Stimulated activated CD8-positive, alpha-beta memory T cell treated with anti-CD3 and anti-CD28 coated beads, Interleukin-7, amount 100 ng/mL, for 1 hour (primary cell): Measurements from ENCODE around the gene CST6.
"Not testable (repeated sequence)": the region's sequence is repeated elsewhere in the genome, so short reads cannot be mapped to it uniquely, and the experiment has no call there.

Experiments
- DNase-seq, 2 donors: peaks; one replicate each; pipeline ENCODE4 v3.0.0-alpha.2; 2020; ENCODE audit warnings: low read depth in 2 of 2

The CST6 gene

DNA sequence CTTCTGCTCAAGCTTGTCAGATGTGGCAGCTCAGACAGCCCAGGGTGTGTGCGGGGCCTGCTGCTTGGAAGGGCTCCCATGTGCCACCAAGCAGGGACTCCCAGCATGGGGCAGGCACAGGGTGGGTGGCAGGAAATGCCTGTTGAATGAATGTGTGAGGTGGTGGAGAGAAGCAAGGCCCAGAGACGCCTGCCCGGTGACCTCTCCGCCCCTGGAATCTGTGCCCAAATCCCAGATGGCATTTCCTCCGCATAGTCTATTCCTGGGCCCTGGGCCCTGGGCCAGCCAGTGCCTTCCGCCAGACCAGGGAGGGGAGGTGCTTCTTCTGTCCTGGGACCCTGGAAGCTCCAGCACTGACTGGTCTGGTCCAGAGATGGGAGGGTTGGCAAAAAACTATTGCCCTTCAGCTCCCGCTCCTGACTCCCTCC is 3.7 kb downstream of the CST6 start:
- DNase-seq: no peak

- DNase-seq: no peak
Observed at GRCh38 chr11:66015936-66016792, 4.4 kb downstream of the CST6 start.

- DNase-seq: no peak
Observed at GRCh38 chr11:66016793-66017177, 5.0 kb downstream of the CST6 start.

DNA sequence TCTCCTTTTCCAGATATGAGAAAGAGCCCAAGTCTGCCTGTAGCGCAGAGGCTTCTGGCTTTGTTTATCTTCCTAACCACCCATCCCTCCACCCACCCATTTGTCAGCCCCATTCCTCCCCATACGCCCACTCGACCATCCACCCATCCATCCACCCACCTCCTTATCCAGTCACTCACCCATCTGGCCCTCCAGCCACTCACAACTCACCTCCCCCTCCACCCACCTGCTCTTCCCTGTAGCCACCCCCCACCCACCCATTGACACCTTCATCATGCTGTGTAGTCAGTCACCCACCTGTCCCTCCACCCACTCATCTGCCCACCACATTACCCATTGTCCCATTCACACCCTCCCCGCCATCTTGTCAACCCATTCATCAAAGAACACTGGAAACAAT is 5.5 kb downstream of the CST6 start:
- DNase-seq: no peak

GRCh38 chr11:66020212-66020611 is 8.4 kb downstream of the CST6 start:
- no peak for DNase-seq

DNA sequence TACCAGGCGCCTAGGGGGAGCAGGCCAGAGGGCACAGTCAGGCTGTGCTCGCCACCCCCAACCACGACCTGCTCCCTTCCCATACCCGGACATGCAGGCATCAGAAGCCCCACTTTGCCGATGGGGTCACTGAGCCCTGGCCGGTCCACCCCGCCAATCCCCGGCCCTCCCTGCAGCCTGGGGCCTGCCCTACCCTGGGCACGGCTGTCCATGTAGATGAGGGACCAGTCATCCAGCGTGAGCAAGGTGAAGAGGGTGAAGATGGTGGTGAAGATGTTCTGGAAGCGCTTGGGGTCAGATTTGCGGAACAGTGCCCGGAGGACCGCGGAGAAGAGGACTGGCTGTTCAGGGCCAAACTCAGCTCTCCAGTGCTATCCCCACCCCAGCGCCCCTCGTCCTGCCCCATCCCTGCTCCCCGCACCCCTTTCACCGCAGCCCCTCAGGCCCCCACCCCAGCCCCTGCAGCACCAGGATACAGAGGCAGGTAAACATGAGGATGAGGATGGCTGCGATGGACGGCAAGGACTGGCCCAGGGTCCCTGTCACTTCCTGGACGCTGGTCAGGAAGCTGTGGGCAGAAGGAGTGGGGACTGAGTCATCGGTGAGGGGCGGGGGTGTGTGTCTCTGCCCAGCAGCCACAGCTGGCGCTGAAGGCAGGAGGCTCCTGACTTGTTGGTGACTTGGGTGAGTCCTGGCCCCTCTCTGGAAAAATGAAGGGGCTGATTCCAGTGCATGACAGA is 9.0 kb downstream of the CST6 start:
- peak in 1 of 2 donors; percentile 16 for DNase-seq

GRCh38 chr11:66022401-66023185 is 10.8 kb downstream of the CST6 start:
- peak; percentile 62 to 65 for DNase-seq

GRCh38 chr11:66023186-66023440 is 11.3 kb downstream of the CST6 start:
- DNase-seq: not testable (repeated sequence)

DNA sequence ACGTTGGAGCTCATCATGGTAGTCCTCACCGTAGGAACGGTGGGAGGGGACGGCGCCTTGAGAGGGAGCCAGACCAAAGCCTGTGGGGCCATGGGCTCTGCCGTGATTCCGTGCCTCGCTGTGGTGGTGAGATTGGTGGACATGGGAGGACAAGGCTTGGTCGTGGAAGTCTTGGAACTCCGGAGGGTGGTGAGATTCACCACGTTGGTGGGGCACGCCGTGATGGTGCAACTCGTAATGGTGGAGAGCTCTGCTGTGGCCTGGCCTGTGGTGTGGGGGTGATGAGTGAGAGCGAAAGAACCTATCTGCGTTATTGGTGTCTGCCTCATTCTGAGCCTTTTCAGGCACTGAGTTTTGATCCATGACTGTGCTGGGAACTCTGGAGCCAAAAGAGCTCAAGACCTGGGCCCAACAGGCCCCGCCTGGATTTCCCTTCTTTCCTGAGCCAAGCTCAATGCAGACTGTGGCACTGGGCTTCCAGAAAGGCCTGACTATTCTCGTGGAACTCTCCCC is 14.3 kb downstream of the CST6 start, which contains the start of gene CATSPER1:
Gene CATSPER1, minus strand, starts transcription at position 463 of the 513 bp plus-strand sequence. Its CDS starts 100 bp downstream, at position 363.
- DNase-seq: no peak

- no peak for DNase-seq
Observed at GRCh38 chr11:66032957-66033735, 21.3 kb downstream of the CST6 start.

DNA sequence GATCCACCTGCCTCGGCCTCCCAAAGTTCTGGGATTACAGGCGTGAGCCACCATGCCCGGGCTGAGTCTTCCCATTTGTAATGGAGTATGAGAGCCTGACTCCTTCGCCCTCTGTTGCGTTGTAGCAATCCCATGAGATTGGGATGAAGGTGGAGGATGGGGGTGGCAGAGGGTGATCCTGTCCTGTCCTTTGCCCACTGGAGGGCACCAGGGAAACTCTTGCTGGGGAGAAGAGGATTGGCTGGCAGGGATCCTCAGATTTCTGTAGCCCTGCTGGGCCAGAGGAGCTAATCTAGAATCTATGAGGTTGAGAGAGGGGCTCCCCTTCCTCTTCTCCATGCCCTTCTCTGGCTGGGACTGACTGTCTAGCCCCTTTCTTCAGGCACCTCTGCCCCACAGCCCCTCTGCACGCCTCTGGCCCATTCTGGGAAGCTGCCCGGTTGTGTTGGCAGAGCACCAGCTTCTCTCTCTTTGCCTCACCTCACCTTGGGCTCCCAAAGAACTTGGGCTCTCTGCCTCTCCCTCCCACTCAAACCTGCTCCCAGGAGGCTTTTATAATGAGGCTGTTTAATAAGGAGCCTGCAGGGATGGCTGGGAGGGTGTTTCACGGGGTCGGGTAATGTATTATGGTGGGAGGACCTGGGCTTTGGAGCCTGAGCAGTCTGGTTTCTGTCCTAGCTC is 24.0 kb downstream of the CST6 start:
- DNase-seq: no peak

DNA sequence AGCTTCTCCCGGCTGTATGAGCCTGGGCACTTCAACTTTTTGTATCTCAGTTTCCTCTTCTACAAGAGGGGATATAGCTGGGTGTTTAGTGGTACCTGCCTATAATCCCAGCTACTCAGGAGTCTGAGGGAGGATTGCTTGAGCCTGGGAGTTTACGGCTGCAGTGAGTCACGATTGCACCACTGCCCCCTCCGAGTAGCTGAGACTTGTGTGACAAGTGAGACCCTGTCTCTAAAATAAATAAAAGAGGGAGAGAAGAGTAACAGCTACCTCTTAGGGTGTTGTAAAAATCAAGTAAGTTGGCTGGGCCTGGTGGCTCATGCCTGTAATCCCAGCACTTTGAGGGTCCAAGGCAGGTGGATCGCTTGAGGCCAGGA is 24.5 kb downstream of the CST6 start:
- no peak for DNase-seq

- DNase-seq: no peak
Observed at GRCh38 chr11:66037327-66037726, 25.5 kb downstream of the CST6 start.

DNA sequence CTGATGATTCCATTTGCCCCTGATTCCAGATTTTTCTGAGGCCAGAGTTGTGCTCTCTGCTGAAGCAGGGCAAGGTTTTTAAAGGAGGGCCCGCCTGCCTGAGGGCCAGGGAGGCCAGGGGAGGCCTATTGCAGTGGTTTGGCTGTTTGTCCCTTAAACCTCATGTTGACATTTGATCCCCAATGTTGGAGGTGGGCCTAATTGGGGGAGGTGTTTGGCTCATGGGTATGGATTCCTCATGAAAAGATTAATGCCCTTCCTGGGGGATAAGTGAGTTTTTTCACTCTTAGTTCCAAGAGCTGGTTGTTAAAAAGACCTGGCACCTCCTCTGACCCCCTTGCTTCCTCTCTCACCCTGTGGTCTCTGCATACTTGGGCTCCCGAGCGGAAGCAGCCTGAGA is 28.0 kb downstream of the CST6 start:
- no peak for DNase-seq

DNA sequence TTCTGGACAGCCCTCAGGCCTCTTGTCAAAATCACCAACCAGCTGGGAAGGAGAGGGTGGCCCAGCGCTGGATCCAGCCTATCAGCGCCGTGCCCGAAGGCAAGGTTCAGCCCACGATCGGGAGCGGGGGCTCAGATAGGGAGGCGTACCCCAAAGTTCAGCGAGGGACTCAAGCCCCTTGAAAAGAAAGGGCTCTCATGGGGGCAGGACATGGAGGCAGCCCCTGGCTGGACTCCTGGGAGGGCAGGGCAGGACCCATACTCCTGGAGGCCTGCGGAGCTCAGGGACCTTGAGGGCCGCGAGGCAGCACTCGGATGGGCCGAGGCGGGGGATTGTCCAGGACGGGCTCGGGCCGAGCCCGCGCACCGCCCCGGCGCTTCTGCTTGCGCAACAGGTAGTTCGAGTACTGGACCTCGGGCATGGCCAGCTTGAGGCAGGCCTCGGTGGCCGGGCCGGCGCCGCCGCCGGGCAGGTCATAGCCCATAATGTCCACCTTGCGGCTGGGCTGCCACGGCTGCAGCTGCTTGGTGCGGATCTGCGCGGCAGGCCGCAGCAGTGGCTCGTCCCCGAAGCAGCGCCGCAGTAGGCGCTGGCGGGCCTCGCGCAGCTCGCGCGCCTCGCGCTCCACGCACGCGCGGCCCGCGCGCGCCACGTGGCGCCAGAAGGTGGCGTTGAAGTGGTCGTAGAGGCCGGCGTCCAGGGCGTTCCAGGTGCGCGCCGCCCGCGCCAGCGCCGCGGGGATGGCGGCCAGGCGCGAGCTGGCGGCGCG is 30.6 kb downstream of the CST6 start:
- no peak for DNase-seq

GRCh38 chr11:66042996-66043906 is 31.4 kb downstream of the CST6 start:
- no peak for DNase-seq

- no peak for DNase-seq
Observed at GRCh38 chr11:66044757-66045156, 32.9 kb downstream of the CST6 start.

DNA sequence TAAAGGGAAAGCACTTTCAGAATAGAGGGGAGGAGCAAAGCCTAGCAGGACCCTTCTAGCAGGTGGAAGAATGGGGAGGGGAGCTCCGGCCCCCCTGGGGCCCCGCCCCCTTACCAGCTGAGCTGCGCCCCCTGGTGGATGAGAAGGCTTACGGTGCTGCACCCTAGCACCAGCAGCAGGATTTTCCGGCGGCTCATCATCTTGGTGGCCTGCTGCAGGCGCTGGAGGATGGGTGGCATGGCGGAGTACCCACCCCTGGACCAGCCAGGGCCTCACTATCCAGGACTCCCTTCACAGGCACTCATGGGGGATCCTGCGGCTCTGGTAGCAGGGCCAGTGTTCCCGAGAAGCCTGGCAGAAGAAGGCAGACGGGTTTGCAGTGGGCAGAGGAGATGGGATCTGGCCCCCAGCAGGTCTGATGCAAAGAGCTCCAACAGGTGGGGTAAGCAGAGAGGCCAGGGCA is 33.4 kb downstream of the CST6 start:
- DNase-seq: peak; percentile 55 to 75

DNA sequence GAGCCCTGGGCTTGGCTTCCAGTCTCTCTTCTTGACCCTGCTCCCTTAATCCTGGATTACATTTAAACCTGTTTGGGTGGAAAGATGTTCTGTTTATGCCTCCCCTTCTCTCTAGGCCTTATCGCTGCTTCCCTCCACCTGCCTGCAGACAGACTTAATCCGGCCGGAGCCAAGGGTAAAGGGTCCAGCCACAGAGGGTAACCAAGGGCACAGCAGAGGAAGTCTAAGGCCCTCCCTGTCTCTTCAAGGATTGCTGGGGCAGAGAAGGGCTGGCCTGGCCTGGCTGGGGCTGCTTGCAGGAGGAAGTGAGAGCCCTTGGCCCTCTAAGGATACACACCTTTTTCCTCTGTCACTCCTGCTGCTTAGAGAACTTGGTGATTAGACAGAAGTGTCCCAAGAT is 35.1 kb downstream of the CST6 start:
- no peak for DNase-seq
